ENCODE data around the gene TMEM190.

TMEM190 gene

DNA sequence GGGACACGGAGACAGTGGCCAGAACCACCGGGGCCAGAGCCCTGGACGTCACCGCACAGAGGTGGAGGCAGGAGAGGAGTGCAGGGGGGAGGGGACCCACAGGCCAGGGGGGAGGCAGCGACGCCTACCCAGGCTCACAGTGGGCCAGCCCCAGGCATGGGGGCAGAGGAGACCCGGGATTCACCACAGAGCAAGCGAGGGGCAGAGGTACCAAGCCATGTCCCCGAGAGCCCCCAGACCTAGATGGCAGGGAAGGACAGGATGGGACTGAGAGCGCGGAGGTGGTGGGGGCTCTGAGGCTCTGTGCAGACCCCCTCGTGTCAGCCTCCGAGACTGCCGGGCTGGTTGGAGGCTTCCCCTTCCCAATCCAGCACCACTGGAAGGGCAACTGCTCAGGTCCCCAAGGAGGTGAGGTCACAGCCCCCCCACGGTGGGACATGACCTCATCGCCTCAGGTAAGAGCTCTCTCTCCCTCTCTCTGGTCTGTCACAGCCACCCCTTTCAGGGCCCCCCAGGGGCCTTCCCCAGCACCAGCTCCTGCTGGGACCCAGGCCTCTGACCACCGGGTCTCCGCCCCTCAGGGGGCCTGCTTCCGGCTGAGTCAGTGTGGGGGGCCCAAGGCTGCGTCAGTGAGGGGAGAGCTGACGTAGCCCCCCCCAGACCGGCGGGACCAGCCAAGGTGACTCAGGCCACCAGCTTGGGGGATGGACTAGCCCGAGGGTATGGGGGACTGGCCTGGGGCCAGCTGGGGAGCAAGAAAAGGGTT is 4.1 kb upstream of the TMEM190 start:
- DNase-seq (ENCODE audit: low spot score): no peak

DNA sequence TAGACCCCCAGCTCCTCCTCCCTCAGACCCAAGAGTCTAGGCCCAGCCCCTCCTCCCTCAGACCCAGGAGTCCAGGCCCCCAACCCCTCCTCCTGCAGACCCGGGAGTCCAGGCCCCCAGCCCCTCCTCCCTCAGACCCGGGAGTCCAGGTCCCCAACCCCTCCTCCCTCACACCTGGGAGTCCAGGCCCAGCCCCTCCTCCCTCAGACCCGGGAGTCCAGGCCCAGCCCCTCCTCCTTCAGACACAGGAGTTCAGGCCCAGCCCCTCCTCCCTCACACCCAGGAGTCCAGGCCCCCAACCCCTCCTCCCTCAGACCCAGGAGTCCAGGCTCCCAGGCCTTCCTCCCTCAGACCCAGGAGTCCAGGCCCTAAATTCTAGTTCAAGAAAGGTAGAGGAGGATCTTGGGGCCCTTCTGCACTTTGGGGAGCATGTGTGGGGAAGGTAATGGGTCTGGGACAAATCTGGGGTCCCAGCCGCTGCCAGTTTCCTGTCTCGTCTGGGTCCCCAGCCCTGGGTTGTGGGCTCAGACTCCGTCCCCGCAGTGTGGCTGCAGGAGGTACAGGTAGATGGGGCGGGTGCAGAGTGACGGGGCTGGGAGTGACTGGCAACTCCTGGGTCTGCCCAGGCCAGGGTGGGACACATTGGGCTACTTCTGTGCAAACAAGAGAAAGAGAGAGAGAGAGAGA is 3.2 kb upstream of the TMEM190 start:
- no peak for DNase-seq (ENCODE audit: low spot score)

DNA sequence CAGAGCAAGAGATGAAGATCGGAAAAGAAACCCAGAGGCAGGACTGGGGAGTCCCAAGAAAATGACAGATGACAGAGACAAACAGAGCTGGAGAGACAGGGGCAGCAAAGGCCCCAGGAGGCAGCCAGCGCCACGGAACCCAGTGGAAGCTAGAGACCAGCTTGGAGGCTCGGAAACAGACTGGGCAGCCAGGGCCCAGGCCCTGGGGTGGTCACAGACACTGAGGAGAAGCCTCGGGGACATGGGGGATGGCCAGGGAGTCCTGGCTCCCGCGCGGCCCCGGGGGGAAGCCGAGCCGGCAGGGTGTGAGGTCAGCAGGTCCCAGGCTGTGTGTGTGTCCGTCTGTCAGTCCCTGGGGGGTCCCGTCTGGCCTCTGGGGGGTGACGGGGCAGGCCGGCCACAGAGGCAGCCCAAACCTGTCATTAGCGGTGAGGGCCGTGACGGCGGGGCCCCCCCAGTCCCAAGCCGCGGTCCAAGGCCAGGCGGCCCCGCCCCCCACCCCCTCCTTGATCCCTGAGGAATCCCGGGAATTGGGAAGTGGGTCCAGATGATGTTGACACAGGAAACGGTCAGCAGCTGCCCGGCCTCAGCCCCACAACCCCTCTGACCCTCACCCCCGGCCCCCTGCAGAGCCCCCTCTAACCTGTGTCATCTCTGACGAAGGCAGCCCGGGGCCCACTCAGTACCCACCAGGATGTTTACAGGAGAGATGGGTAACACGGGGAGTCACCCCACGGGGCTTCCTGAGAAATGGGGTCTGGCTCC is 2.5 kb upstream of the TMEM190 start:
- no peak for DNase-seq (ENCODE audit: low spot score)

DNA sequence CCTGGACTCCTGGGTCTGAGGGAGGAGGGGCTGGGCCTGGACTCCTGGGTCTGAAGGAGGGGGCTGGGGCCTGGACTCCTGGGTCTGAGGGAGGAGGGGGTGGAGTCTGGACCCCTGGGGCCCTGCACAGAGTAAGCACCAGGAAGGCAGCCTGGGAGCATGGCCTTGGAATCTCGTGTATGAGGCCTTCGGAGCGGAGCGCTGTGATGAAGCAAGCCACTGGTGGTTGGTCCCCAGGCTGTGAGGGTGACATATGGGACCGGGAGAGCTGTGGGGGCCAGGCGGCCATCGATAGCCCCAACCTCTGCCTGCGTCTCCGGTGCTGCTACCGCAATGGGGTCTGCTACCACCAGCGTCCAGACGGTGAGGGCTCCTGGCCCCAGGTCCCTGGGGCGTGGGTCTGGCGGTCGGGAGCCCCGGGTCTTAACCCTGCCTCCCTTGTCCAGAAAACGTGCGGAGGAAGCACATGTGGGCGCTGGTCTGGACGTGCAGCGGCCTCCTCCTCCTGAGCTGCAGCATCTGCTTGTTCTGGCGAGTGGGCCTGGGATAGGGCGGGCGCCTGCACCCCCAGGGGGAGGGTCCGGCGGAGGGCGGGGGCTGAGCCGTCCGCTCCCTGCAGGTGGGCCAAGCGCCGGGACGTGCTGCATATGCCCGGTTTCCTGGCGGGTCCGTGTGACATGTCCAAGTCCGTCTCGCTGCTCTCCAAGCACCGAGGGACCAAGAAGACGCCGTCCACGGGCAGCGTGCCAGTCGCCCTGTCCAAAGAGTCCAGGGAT is 918 bp downstream of the TMEM190 start:
- no peak for DNase-seq (ENCODE audit: low spot score)

DNA sequence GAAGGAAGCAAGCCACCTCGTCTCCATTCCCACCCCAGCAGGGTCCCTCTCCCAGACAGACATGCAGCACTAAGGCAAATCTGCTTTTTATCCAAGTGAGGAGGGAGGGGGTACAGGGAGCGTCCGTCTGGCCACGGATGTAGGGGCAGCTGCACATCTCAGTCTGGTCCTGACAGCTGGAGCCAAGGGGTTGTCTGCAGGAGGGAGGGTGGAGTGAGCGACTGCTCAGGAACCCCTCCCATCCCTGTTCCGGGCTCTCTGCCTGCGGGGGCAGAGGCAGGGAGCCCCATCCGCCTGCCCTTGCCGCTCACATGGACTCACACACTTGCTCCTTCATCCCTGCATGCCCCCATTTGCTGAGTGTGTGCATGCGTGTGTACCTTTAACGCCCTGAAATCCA is 2.5 kb downstream of the TMEM190 start:
- no peak for DNase-seq (ENCODE audit: low spot score)

DNA sequence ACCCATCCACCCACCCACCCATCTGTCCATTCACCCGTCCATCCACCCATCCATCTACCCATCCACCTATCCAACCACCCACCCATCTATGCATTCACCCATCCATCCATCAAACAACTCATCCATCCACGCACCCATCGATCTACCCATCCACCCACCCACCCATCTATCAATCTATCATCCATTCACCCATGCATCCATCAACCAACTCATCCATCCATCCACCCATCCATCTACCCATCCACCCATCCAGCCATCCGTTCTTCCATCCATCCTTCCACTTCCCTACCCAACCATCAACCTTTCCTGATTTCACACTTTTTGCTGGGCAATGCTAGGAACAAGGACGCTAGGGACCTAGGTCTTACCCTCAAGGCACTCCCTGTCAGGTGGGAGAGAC is 5.4 kb downstream of the TMEM190 start:
- no peak for DNase-seq (ENCODE audit: low spot score)

DNA sequence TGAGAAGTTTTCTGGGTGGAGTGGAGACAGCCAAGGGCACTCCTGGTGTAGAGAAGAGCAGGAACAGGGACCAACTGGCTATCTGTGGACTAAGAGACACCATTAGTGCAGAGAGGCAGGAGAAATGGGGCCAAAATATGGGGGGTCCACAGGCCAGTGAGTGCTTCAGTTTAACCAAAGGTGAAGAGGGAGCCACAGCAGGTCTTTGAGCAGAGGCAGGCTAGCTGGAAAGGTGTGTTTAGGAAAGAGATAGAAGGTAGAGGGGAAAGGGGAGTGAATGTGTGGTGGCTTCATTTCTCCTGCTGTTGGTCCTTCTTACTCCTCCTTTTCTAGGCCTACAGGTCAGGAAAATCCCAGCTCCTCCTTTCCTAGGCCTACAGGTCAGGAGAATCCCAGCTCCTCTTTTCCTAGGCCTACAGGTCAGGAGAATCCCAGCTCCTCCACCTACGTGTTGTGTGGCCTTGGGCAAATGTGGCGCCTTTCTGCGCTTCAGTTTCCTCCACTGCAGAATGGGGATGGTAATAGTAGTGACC is 6.0 kb downstream of the TMEM190 start:
- no peak for DNase-seq (ENCODE audit: low spot score)

DNA sequence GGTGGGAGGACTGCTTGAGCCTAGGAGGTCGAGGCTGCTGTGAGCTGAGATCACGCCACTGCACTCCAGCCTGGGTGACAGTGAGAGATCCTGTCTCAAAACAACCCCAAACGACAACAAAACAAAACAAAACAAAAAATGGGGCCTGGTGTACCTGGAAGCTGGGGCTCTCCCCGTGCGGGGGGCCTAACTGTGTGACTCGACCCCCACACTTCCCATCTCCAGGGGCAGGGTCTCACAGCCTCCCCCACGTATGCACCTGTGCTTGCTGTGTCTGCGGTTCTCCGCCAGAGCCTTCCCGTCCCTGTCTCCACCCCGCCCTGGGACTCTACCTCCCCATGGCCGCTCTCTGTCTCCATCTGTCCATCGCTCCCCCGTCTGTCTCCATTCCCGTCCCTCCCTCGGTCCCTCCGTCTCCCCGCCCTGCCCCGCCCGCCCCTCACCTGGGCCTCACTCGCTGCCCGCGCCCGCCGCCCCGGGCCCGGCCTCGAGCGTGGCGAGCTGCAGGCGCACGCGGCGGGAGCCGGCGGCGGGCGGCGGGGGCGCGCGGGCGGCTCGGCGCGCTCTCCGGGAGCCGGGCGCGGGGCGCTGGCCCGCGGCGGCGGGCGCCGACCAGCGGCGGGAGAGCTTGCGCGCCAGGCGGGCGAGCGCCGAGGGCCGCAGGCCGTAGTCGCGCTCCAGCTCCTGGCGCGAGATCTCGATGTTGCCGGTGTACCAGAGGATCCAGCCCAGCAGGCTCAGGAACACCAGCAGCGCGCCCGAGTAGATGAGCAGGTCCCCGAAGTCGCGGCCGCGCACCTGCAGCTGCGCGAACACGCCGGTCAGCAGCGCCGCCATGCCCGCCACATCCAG is 6.9 kb downstream of the TMEM190 start:
- DNase-seq (ENCODE audit: low spot score): no peak

DNA sequence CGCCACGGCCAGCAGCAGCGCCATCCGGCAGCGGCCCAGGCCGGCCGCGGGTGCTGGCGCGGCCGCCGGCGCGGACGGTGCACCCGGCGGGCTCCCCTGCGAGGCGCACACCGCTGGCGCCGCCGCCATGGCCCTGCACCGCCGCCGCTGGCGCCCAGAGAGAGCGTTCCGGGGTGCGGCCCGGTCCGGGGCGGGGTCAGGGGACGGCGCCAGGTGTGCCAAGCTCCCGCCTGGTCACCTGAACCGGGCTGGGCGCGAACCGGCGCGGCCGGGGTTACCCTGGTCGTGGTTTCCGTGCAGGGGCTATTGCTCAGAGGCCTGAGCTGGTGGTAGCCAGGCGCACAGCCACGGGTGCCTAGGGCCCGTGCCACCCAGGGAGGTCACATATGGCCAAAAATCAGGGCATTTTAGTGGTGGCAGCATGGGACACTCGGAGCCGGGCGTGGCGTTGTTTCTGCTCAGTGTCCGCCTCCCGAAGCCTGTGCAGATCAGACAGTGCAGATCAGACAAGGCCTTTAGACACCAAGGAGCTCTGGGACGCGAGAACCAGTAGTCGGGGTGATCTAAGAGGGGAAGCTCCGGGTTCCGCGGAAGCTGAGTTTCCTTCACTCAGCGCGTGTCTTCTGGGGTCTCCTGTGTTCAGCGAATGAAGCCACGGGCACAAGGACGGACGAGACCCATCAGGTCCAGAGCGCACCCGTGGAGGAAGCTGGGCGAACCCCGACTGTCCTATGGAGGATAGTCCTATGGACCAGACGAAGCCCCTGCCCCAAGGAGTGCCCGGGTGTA is 7.7 kb downstream of the TMEM190 start, which contains the start of gene TMEM238:
TMEM238 (minus strand) TSS at position 162 of the 789 bp plus-strand sequence; CDS start at position 129, 33 bp downstream.
- no peak for DNase-seq (ENCODE audit: low spot score)

DNA sequence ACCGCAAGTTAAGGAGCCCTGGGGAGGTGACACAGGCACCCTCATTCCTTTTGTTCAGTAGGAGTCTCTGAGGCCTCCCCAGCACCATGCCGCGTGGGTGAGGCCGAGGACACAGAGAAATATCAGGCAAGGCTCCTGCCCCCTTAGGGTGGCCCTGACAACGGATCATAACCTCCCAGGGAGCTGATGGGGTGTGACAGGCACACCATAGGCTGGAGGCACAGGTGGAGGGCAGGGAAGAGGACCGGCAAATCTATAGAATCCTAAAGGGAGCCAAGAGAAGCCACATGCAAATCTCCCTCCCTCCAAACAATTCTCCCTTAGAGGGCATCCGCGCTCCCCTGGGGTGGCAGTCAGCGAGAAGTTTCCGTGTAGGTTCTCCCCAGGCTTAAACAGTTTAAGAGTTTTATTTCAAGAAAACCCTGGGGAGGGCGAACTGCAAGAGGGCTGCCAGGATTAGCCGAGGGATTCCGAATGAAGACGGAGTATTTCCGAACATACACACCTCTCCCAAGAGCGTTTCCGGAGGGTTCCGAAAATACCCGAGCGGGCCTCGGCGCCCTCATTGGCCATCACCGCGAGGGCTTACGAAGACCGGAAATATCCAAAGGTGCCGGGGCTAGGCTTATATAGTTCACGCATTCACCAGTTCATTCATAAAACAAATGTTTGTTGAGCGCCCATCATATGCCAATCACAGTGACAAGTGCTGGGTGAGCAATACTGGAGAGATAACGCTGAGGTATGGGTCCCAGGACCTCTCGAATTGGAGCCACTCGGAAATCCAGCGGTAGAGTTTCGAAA is 8.5 kb downstream of the TMEM190 start:
- DNase-seq (ENCODE audit: low spot score): peak; percentile 95

DNA sequence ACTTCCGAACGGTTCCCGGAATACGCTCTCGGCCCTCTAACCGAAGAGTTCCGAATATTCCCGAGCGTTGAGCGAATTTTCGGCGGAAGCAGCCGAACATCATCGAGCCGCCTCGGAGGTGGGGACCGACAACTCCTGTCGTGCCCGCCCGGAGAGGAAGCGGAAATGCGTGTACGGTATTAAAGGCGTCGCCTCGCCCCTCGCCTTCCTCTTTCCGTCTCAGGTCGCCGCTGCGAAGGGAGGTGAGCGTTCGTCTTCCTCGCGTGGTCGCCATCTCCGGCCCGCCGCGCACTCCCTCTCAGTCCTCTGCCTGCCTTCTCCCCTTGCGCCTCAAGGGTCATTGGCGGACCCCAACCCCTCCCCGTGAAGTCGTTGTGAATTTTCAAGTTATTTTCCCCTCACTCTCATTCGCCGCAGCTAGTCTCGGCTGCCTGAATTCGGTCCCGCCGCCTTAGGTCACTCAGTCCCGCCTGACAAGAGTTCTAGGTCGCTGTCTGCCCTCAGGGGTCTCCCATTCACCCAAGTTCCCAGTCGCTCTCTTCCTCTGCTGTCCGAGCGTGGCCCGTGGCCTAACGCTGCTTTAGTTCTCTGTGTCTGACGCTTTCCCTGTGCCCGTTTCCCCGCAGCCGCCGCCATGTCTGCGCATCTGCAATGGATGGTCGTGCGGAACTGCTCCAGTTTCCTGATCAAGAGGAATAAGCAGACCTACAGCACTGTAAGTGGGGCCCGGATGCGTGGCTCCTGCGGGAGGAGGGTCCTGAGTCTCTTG is 9.3 kb downstream of the TMEM190 start, which contains the start of gene RPL28:
RPL28 (plus strand) TSS at position 209 of the 769 bp plus-strand sequence; CDS start at position 635, 426 bp downstream.
- DNase-seq (ENCODE audit: low spot score): peak; percentile 98

DNA sequence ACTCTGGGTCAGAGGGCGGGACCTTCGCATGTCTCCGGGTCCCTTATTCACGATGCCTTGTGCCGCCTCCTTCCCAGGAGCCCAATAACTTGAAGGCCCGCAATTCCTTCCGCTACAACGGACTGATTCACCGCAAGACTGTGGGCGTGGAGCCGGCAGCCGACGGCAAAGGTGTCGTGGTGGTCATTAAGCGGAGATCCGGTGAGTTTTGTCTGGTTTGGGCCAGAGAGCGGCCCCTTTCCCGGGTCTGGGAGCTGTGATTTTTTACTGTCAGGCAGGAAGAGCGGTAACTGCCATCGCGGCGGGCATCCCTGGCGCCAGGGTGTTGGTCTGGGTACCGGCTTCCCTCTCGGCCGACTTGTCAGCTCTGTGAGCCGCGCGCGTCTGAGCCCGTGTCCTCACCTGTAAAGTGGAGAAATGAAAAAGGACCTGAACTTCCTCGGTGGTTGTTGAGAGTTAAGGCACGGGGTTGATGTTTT is 9.9 kb downstream of the TMEM190 start:
- DNase-seq (ENCODE audit: low spot score): no peak

DNA sequence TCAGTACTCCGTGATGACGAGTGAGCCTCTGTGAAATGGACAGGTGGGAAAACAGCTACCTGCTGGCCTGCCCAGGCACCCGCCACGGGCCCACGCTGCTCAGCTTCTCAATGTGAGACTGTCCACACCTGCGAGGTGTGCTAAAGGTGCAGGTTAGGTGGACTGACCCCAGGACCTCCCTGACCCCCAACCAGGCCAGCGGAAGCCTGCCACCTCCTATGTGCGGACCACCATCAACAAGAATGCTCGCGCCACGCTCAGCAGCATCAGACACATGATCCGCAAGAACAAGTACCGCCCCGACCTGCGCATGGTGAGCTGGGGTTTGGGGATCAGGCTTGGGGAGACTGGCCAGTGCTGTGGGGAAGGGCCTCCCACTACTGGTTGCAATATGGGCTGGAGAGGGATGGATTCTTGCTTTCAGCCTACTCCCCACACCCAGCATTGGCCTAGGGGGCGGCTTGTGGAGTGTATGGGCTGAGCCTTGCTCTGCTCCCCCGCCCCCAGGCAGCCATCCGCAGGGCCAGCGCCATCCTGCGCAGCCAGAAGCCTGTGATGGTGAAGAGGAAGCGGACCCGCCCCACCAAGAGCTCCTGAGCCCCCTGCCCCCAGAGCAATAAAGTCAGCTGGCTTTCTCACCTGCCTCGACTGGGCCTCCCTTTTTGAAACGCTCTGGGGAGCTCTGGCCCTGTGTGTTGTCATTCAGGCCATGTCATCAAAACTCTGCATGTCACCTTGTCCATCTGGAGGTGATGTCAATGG is 11.3 kb downstream of the TMEM190 start:
- DNase-seq (ENCODE audit: low spot score): no peak

DNA sequence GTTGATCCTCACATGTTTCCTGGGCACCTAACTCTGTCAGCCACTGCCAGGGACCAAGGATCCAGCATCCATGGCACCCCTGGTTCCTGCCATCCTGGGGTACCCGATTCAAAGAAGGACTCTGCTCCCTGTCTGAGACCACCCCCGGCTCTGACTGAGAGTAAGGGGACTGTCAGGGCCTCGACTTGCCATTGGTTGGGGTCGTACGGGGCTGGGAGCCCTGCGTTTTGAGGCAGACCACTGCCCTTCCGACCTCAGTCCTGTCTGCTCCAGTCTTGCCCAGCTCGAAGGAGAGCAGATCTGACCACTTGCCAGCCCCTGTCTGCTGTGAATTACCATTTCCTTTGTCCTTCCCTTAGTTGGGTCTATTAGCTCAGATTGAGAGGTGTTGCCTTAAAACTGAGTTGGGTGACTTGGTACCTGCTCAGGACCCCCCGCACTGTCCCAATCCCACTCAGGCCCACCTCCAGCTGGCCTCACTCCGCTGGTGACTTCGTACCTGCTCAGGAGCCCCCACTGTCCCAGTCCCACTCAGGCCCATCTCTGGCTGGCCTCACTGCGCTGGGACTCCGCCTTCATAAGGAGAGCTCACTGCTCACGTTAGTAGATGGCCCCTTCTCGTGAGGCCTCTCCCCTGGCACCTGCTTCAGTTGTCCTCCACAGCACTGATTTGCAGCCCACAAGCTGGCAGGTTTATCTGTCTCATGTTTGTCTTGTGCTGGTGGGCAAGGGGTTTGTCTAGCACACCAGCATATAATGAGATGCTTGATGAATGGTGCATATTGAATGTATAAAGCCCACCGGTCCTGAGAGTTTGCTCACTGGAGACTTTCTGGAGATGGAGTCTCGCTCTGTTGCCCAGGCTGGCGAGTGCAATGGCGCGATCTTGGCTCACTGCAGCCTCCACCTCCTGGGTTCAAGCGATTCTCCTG is 13.0 kb downstream of the TMEM190 start:
- no peak for DNase-seq (ENCODE audit: low spot score)

DNA sequence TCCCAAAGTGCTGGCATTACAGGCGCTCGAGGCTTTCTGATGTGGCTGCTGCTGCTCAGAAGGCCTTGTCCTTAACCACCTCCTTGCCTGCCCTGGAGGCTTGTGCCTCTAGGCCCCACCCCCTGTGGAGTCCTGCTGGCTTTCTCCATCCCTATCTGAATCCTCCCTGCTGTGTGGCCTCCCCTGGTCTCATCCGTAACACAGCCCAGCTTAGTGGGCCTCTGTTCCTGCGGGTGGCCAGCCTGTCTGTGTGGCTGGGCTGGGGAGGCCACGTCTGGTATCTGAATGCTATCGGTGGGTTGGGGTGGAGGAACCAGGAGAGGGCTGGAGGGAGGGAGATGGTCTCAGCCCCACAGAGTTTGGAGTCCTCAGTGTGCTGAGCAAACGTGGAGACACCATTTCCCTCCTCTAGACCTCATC is 13.8 kb downstream of the TMEM190 start:
- DNase-seq (ENCODE audit: low spot score): no peak

DNA sequence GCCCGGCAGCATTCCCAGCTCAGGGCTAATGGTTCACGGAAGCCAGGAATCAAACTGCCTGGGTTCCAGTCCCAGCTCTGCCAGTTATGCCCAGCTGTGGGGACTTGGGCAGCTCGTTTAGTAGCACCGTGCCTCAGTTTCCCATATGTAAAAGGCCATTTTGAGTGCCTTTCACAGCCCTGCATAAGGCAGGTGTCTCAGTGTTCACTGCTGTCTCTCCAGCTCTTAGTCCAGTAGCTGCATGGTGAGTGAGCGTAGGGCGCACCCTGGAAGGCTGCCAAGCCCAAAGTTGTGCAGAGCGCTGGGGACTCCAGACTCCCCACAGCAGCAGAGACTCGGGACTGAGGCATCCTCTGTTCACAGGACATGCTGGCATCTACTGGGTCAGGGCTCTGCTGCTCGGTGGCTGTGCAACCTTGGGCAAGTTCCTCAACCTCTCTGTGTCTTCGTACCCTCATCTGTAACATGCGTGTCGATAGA is 14.6 kb downstream of the TMEM190 start:
- DNase-seq (ENCODE audit: low spot score): no peak

All from left forelimb (tissue), 1 donor.